ENCODE data around the gene ARHGAP27. TPM values are rescaled to one million over a fixed set of nuclear protein-coding genes. Genes with fewer than 3 reads are reported as not detected.
A peak's percentile ranks its signal among the peaks of the same experiment; 100 is the strongest.

The ARHGAP27 gene
- total RNA-seq, 1 experiment from 2014 or later = 12.9 TPM

GRCh38 chr17:45371414-45372324 is 61.0 kb downstream of the ARHGAP27 start (continued):
- peak; percentile 88 for TF ChIP-seq FOXP4 (CRISPR knock-in tag; IDR thresholded peaks at IDR 0.05)
- TF ChIP-seq ATF1 (CRISPR knock-in tag; IDR thresholded peaks at IDR 0.05) = no peak
- TF ChIP-seq TEAD1 (CRISPR knock-in tag; IDR thresholded peaks at IDR 0.05) = peak; percentile 96; the same call in 1 of the 2 replicates
- TF ChIP-seq CREM (CRISPR knock-in tag; IDR thresholded peaks at IDR 0.05) = peak; percentile 58; the same call in 1 of the 2 replicates
- no peak for TF ChIP-seq IRF2 (CRISPR knock-in tag; IDR thresholded peaks at IDR 0.05; ENCODE audit: borderline replicate concordance, low read depth)
- peak; percentile 74; the same call in 1 of the 2 replicates for TF ChIP-seq HMGXB4 (CRISPR knock-in tag; IDR thresholded peaks at IDR 0.05)
- peak; percentile 78; the same call in 1 of the 2 replicates for TF ChIP-seq ZNF232 (CRISPR knock-in tag; IDR thresholded peaks at IDR 0.05)

GRCh38 chr17:45370949-45371413 is 61.7 kb downstream of the ARHGAP27 start:
- Mint-ChIP-seq H3K27me3 (ENCODE audit: low read depth) (peaks cover 2% of the 10 kb centered on the region; the same call in 1 of the 2 replicates), H3K4me3 (peak overlapping the region; percentile 25; the same call in 1 of the 2 replicates), H3K27ac (peak overlapping the region; percentile 28; the same call in 1 of the 2 replicates), H3K4me1 (peaks cover 52% of the 10 kb centered on the region), H3K9me3 (0 out of 2 replicates have a peak, but pooled peaks cover 3% of the 10 kb centered on the region), H3K36me3 (no peaks in the 10 kb centered on the region)
- TF ChIP-seq GABPB1 (CRISPR knock-in tag; IDR thresholded peaks at IDR 0.05) = no peak
- no peak for TF ChIP-seq ZNF281 (CRISPR knock-in tag; IDR thresholded peaks at IDR 0.05)
- no peak for TF ChIP-seq ZNF512 (CRISPR knock-in tag; IDR thresholded peaks at IDR 0.05; ENCODE audit: borderline replicate concordance)
- TF ChIP-seq E2F5 (CRISPR knock-in tag; IDR thresholded peaks at IDR 0.05) = no peak
- no peak for TF ChIP-seq JUN (CRISPR knock-in tag; IDR thresholded peaks at IDR 0.05)
- no peak for TF ChIP-seq MAX (CRISPR knock-in tag; IDR thresholded peaks at IDR 0.05)
- TF ChIP-seq NFE2L1 (CRISPR knock-in tag; IDR thresholded peaks at IDR 0.05) = no peak
- TF ChIP-seq CREM (CRISPR knock-in tag; IDR thresholded peaks at IDR 0.05) = no peak
- no peak for TF ChIP-seq FOXK1 (CRISPR knock-in tag; IDR thresholded peaks at IDR 0.05)
- TF ChIP-seq RORB (CRISPR knock-in tag; IDR thresholded peaks at IDR 0.05) = no peak
- POLR2A ChIA-PET = interaction anchor here (0.6 to 0.9 kb wide), 2 partner anchors 209 to 223 kb away, joined by 3 read pairs; partner anchors contain the start of genes HEXIM1 and HEXIM2
- ATAC-seq = no peak
- DNase-seq (ENCODE audit: low spot score) = peak; percentile 1
- CTCF ChIA-PET = interaction anchor here (0.6 to 3.4 kb wide), 9 partner anchors 13 to 152 kb away, joined by 3 to 12 read pairs (median 4); no protein-coding TSS in a partner anchor

Data from WTC11 (cell line).